Measurements from ENCODE around the gene NEDD9. TPM values are rescaled to one million over a fixed set of nuclear protein-coding genes. Genes with fewer than 3 reads are reported as not detected.

The NEDD9 gene
- total RNA-seq, 5 donors from 2014 or later (not counting 1 experiment from before 2014, with no cell fraction given) = 30.8 to 55.3 (median 33.7) TPM

GRCh38 chr6:11229655-11230046 is 2.8 kb downstream of the NEDD9 start:
- H3K27me3 Mint-ChIP-seq = no peaks in the 10 kb centered on the region
- CTCF ChIA-PET = interaction anchor here in 1 of 2 donors (0.8 to 2.0 kb wide), 3 partner anchors 12 to 57 kb away, joined by 3 to 5 read pairs (median 3); no protein-coding TSS in a partner anchor
- peaks cover 22% of the 10 kb centered on the region for H3K36me3 Mint-ChIP-seq
- peak overlapping the region in 1 of 3 donors; percentile 83 for H3K4me3 Mint-ChIP-seq
- H3K27ac Mint-ChIP-seq = peak overlapping the region in 1 of 2 donors; percentile 14
- H3K9me3 Mint-ChIP-seq = no peaks in the 10 kb centered on the region
- Histone ChIP-seq H3K9me3 (no peaks in the 10 kb centered on the region), H3K4me1 (ENCODE audit: control insufficient read depth in 1 of 2, extremely low read depth in 1 of 2, insufficient read depth in 2 of 2, low read length in 2 of 2) (peaks cover 25 to 30% of the 10 kb centered on the region in 2 experiments), H3K27ac (ENCODE audit: low read length) (no peak overlapping the region), H3K27me3 (replicated peaks in 1 of 2; ENCODE audit: control insufficient read depth in 2 of 2, extremely low read depth in 1 of 2, insufficient read depth in 2 of 2, low read length in 1 of 2) (no peaks in the 10 kb centered on the region), H3K36me3 (ENCODE audit: control insufficient read depth in 2 of 2, extremely low read depth in 1 of 2, insufficient read depth in 1 of 2, low read length in 1 of 2) (no peaks in the 10 kb centered on the region), H3K4me3 (ENCODE audit: control insufficient read depth in 1 of 2, extremely low read depth in 1 of 2, low read length in 1 of 2) (no peak overlapping the region)
- DNase-seq (no peak), ATAC-seq (replicated peaks in 1 of 4) (no peak)
- 90% methylated on average over 2 of the region's 5 CpGs for WGBS (ENCODE audit: insufficient coverage)
- POLR2A ChIA-PET = interaction anchor here in 1 of 2 donors (0.8 kb wide), 1 partner anchor 11 kb away, joined by 3 read pairs; no protein-coding TSS in a partner anchor
- peaks cover 46 to 79% (median 60%) of the 10 kb centered on the region in 3 donors for H3K4me1 Mint-ChIP-seq

GRCh38 chr6:11228935-11229654 is 3.4 kb downstream of the NEDD9 start:
- no peak overlapping the region for H3K4me3 ChIP-seq (ENCODE audit: control insufficient read depth in 1 of 2, extremely low read depth in 1 of 2, low read length in 1 of 2)
- ATAC-seq (replicated peaks in 1 of 4) (no peak), DNase-seq (no peak)
- peaks cover 24% of the 10 kb centered on the region for H3K36me3 Mint-ChIP-seq
- no peaks in the 10 kb centered on the region for H3K9me3 ChIP-seq
- H3K27me3 ChIP-seq (replicated peaks in 1 of 2; ENCODE audit: control insufficient read depth in 2 of 2, extremely low read depth in 1 of 2, insufficient read depth in 2 of 2, low read length in 1 of 2) = no peaks in the 10 kb centered on the region
- peaks cover 28 to 36% of the 10 kb centered on the region in 2 experiments for H3K4me1 ChIP-seq (ENCODE audit: control insufficient read depth in 1 of 2, extremely low read depth in 1 of 2, insufficient read depth in 2 of 2, low read length in 2 of 2)
- no peaks in the 10 kb centered on the region for H3K36me3 ChIP-seq (ENCODE audit: control insufficient read depth in 2 of 2, extremely low read depth in 1 of 2, insufficient read depth in 1 of 2, low read length in 1 of 2)
- no peak overlapping the region for H3K27ac Mint-ChIP-seq
- no peak overlapping the region for H3K27ac ChIP-seq (ENCODE audit: low read length)
- peaks cover 49 to 81% (median 63%) of the 10 kb centered on the region in 3 donors for H3K4me1 Mint-ChIP-seq
- 92% methylated on average over 8 of the region's 20 CpGs for WGBS (ENCODE audit: insufficient coverage)
- no peaks in the 10 kb centered on the region for H3K27me3 Mint-ChIP-seq
- H3K4me3 Mint-ChIP-seq = no peak overlapping the region
- ChIA-PET CTCF (interaction anchor here in 1 of 2 donors (0.9 kb wide), 1 partner anchor 57 kb away, joined by 3 read pairs; no protein-coding TSS in a partner anchor), POLR2A (interaction anchor here in 1 of 2 donors (0.8 kb wide), 1 partner anchor 10 kb away, joined by 3 read pairs; no protein-coding TSS in a partner anchor)
- no peaks in the 10 kb centered on the region for H3K9me3 Mint-ChIP-seq

- ATAC-seq (replicated peaks in 1 of 4) = no peak
- peaks cover 51 to 81% (median 64%) of the 10 kb centered on the region in 3 donors for H3K4me1 Mint-ChIP-seq
- POLR2A ChIA-PET = no interaction called here
- WGBS (ENCODE audit: insufficient coverage) = 88% methylated on average over 5 of the region's 5 CpGs
- Histone ChIP-seq H3K27me3 (replicated peaks in 1 of 2; ENCODE audit: control insufficient read depth in 2 of 2, extremely low read depth in 1 of 2, insufficient read depth in 2 of 2, low read length in 1 of 2) (no peaks in the 10 kb centered on the region), H3K4me3 (ENCODE audit: control insufficient read depth in 1 of 2, extremely low read depth in 1 of 2, low read length in 1 of 2) (no peak overlapping the region), H3K36me3 (ENCODE audit: control insufficient read depth in 2 of 2, extremely low read depth in 1 of 2, insufficient read depth in 1 of 2, low read length in 1 of 2) (no peaks in the 10 kb centered on the region), H3K9me3 (no peaks in the 10 kb centered on the region), H3K27ac (ENCODE audit: low read length) (no peak overlapping the region), H3K4me1 (ENCODE audit: control insufficient read depth in 1 of 2, extremely low read depth in 1 of 2, insufficient read depth in 2 of 2, low read length in 2 of 2) (peaks cover 35 to 37% of the 10 kb centered on the region in 2 experiments)
- H3K27ac Mint-ChIP-seq = no peak overlapping the region
- peaks cover 30% of the 10 kb centered on the region for H3K36me3 Mint-ChIP-seq
- CTCF ChIA-PET = no interaction called here
- no peaks in the 10 kb centered on the region for H3K27me3 Mint-ChIP-seq
- H3K4me3 Mint-ChIP-seq = no peak overlapping the region
- no peaks in the 10 kb centered on the region for H3K9me3 Mint-ChIP-seq
- no peak for DNase-seq
Measured at GRCh38 chr6:11227698-11228097, 4.8 kb downstream of the NEDD9 start.

GRCh38 chr6:11226005-11226404 is 6.5 kb downstream of the NEDD9 start:
- Histone ChIP-seq H3K4me3 (ENCODE audit: control insufficient read depth in 1 of 2, extremely low read depth in 1 of 2, low read length in 1 of 2) (no peak overlapping the region), H3K27me3 (replicated peaks in 1 of 2; ENCODE audit: control insufficient read depth in 2 of 2, extremely low read depth in 1 of 2, insufficient read depth in 2 of 2, low read length in 1 of 2) (no peaks in the 10 kb centered on the region), H3K9me3 (no peaks in the 10 kb centered on the region), H3K4me1 (ENCODE audit: control insufficient read depth in 1 of 2, extremely low read depth in 1 of 2, insufficient read depth in 2 of 2, low read length in 2 of 2) (peaks cover 31 to 37% of the 10 kb centered on the region in 2 experiments), H3K36me3 (ENCODE audit: control insufficient read depth in 2 of 2, extremely low read depth in 1 of 2, insufficient read depth in 1 of 2, low read length in 1 of 2) (no peaks in the 10 kb centered on the region), H3K27ac (ENCODE audit: low read length) (no peak overlapping the region)
- CTCF ChIA-PET = interaction anchor here in 1 of 2 donors (1.5 kb wide), 1 partner anchor 270 kb away, joined by 4 read pairs; no protein-coding TSS in a partner anchor
- Mint-ChIP-seq H3K9me3 (no peaks in the 10 kb centered on the region), H3K27ac (peak overlapping the region in 1 of 2 donors; percentile 17), H3K36me3 (peaks cover 30% of the 10 kb centered on the region), H3K4me1 (peaks cover 48 to 77% (median 63%) of the 10 kb centered on the region in 3 donors), H3K4me3 (no peak overlapping the region), H3K27me3 (no peaks in the 10 kb centered on the region)
- ATAC-seq (replicated peaks in 1 of 4) (no peak), DNase-seq (no peak)
- WGBS (ENCODE audit: insufficient coverage) = no CpG with 5 or more reads among the region's 3 CpGs
- POLR2A ChIA-PET = no interaction called here

- CTCF ChIA-PET = interaction anchor here in 1 of 2 donors (1.5 kb wide), 1 partner anchor 271 kb away, joined by 4 read pairs; no protein-coding TSS in a partner anchor
- POLR2A ChIA-PET = interaction anchor here in 1 of 2 donors (0.6 kb wide), 1 partner anchor 93 kb away, joined by 3 read pairs; no protein-coding TSS in a partner anchor
- peak in 1 of 35 experiments; percentile 33 for DNase-seq
- no peaks in the 10 kb centered on the region for H3K9me3 Mint-ChIP-seq
- H3K36me3 Mint-ChIP-seq = peaks cover 35% of the 10 kb centered on the region
- H3K4me3 Mint-ChIP-seq = peak overlapping the region; percentile 64 to 66 (median 66)
- peaks cover 48 to 76% (median 53%) of the 10 kb centered on the region in 3 donors for H3K4me1 Mint-ChIP-seq
- H3K27ac Mint-ChIP-seq = peak overlapping the region; percentile 82 to 92
- H3K27me3 ChIP-seq (replicated peaks in 1 of 2; ENCODE audit: control insufficient read depth in 2 of 2, extremely low read depth in 1 of 2, insufficient read depth in 2 of 2, low read length in 1 of 2) = no peaks in the 10 kb centered on the region
- no peaks in the 10 kb centered on the region for H3K27me3 Mint-ChIP-seq
- no CpG with 5 or more reads among the region's 4 CpGs for WGBS (ENCODE audit: insufficient coverage)
- peaks cover 28 to 37% of the 10 kb centered on the region in 2 experiments for H3K4me1 ChIP-seq (ENCODE audit: control insufficient read depth in 1 of 2, extremely low read depth in 1 of 2, insufficient read depth in 2 of 2, low read length in 2 of 2)
- peaks cover 0 to 7% of the 10 kb centered on the region in 2 donors for H3K36me3 ChIP-seq (ENCODE audit: control insufficient read depth in 2 of 2, extremely low read depth in 1 of 2, insufficient read depth in 1 of 2, low read length in 1 of 2)
- ATAC-seq (replicated peaks in 1 of 4) = peak in 1 of 4 experiments; percentile 38
- H3K27ac ChIP-seq (ENCODE audit: low read length) = peak overlapping the region; percentile 74
- peak overlapping the region in 1 of 2 donors; percentile 23 for H3K4me3 ChIP-seq (ENCODE audit: control insufficient read depth in 1 of 2, extremely low read depth in 1 of 2, low read length in 1 of 2)
- no peaks in the 10 kb centered on the region for H3K9me3 ChIP-seq
Measured at GRCh38 chr6:11224966-11225463, 7.5 kb downstream of the NEDD9 start.

- H3K9me3 Mint-ChIP-seq = no peaks in the 10 kb centered on the region
- H3K36me3 Mint-ChIP-seq = peaks cover 36% of the 10 kb centered on the region
- peaks cover 48 to 76% (median 53%) of the 10 kb centered on the region in 3 donors for H3K4me1 Mint-ChIP-seq
- peak overlapping the region in 1 of 2 donors; percentile 23 for H3K4me3 ChIP-seq (ENCODE audit: control insufficient read depth in 1 of 2, extremely low read depth in 1 of 2, low read length in 1 of 2)
- H3K36me3 ChIP-seq (ENCODE audit: control insufficient read depth in 2 of 2, extremely low read depth in 1 of 2, insufficient read depth in 1 of 2, low read length in 1 of 2) = peaks cover 0 to 9% of the 10 kb centered on the region in 2 donors
- ChIA-PET CTCF (interaction anchor here in 1 of 2 donors (1.5 kb wide), 1 partner anchor 272 kb away, joined by 4 read pairs; no protein-coding TSS in a partner anchor), POLR2A (interaction anchor here in 1 of 2 donors (2.3 kb wide), 1 partner anchor 8 kb away, joined by 11 read pairs; the partner anchor contains the start of gene NEDD9)
- ATAC-seq (replicated peaks in 1 of 4) (peak; percentile 76 to 90 (median 83)), DNase-seq (peak in 28 of 35 experiments; percentile 4 to 69 (median 28))
- H3K27ac ChIP-seq (ENCODE audit: low read length) = peak overlapping the region; percentile 74
- no peaks in the 10 kb centered on the region for H3K27me3 ChIP-seq (replicated peaks in 1 of 2; ENCODE audit: control insufficient read depth in 2 of 2, extremely low read depth in 1 of 2, insufficient read depth in 2 of 2, low read length in 1 of 2)
- H3K9me3 ChIP-seq = no peaks in the 10 kb centered on the region
- no peaks in the 10 kb centered on the region for H3K27me3 Mint-ChIP-seq
- peaks cover 28 to 38% of the 10 kb centered on the region in 2 experiments for H3K4me1 ChIP-seq (ENCODE audit: control insufficient read depth in 1 of 2, extremely low read depth in 1 of 2, insufficient read depth in 2 of 2, low read length in 2 of 2)
- H3K27ac Mint-ChIP-seq = peak overlapping the region; percentile 82 to 92
- 75% methylated on average over 1 of the region's 9 CpGs for WGBS (ENCODE audit: insufficient coverage)
- H3K4me3 Mint-ChIP-seq = peak overlapping the region; percentile 64 to 66 (median 66)
Measured at GRCh38 chr6:11224252-11224965, 8.1 kb downstream of the NEDD9 start.
